Hepatic stellate cell (primary cell): ENCODE measurements around the gene HTN1.
"Not testable (repeated sequence)": the region's sequence is repeated elsewhere in the genome, so short reads cannot be mapped to it uniquely, and the experiment has no call there.

Experiments used
- DNase-seq: peaks from one replicate; pipeline ENCODE4 v3.0.0; 2011; ENCODE audit warnings: low spot score

HTN1 gene

GRCh38 chr4:70050138-70050537 is at the start of gene HTN1:
Gene HTN1, plus strand, starts transcription at chr4:70050438. Its CDS starts 2,639 bp downstream, at chr4:70053077.
- DNase-seq, result not testable (repeated sequence)

- DNase-seq, result no peak
Observed at GRCh38 chr4:70000711-70001110, 49.5 kb upstream of the HTN1 start.

GRCh38 chr4:70002507-70002906 is 47.7 kb upstream of the HTN1 start:
- DNase-seq, result no peak

- no peak for DNase-seq
Observed at GRCh38 chr4:70008771-70009170, 41.5 kb upstream of the HTN1 start.

GRCh38 chr4:70019006-70019405 is 31.2 kb upstream of the HTN1 start:
- not testable (repeated sequence) for DNase-seq

- DNase-seq, result no peak
Observed at GRCh38 chr4:70023218-70023617, 27.0 kb upstream of the HTN1 start.

- DNase-seq, result no peak
Observed at GRCh38 chr4:70027011-70027410, 23.2 kb upstream of the HTN1 start.

- not testable (repeated sequence) for DNase-seq
Observed at GRCh38 chr4:70028159-70028558, 22.1 kb upstream of the HTN1 start, which contains the start of gene HTN3. Gene HTN3, plus strand, starts transcription at chr4:70028459. Its CDS starts 2,282 bp downstream, at chr4:70030741.

GRCh38 chr4:70037559-70037958 is 12.7 kb upstream of the HTN1 start:
- not testable (repeated sequence) for DNase-seq

GRCh38 chr4:70039928-70040327 is 10.3 kb upstream of the HTN1 start:
- DNase-seq, result not testable (repeated sequence)

GRCh38 chr4:70041652-70042286 is 8.5 kb upstream of the HTN1 start:
- no peak for DNase-seq

- not testable (repeated sequence) for DNase-seq
Observed at GRCh38 chr4:70056534-70056933, 6.3 kb downstream of the HTN1 start.

GRCh38 chr4:70057651-70058050 is 7.4 kb downstream of the HTN1 start:
- DNase-seq, result no peak

- DNase-seq, result no peak
Observed at GRCh38 chr4:70059149-70059548, 8.9 kb downstream of the HTN1 start.

GRCh38 chr4:70062000-70062399 is 11.8 kb downstream of the HTN1 start:
- no peak for DNase-seq

GRCh38 chr4:70080205-70080604 is 30.0 kb downstream of the HTN1 start:
- no peak for DNase-seq

GRCh38 chr4:70099206-70099605 is 49.0 kb downstream of the HTN1 start:
- DNase-seq, result no peak
